Endothelial cell of umbilical vein (primary cell): Measurements from ENCODE around the gene EIF1AD.

Source experiments
- CTCF ChIP-seq, 2 donors: IDR thresholded peaks; 1 replicate in 1 of 2; 2 replicates in 1 of 2; pipeline ENCODE4 v1.5.1; 2011; ENCODE audit warnings: low read length in 2 of 2, mild to moderate bottlenecking in 2 of 2, moderate library complexity in 2 of 2, control low read depth in 1 of 2, inconsistent platforms in 1 of 2, low read depth in 1 of 2; ENCODE audit not compliant: insufficient read depth in 1 of 2; ENCODE audit errors: extremely low read depth in 1 of 2
- EZH2 ChIP-seq: IDR thresholded peaks from 2 replicates; pipeline ENCODE4 v1.6.1; 2012; ENCODE audit warnings: borderline replicate concordance, low read depth, mild to moderate bottlenecking, moderate library complexity, low read length, inconsistent platforms; ENCODE audit not compliant: severe bottlenecking
- GATA2 ChIP-seq: IDR thresholded peaks from 2 replicates; pipeline ENCODE4 v1.7.0; 2011; ENCODE audit warnings: low read depth, mild to moderate bottlenecking, moderate library complexity, mixed read lengths, low read length; ENCODE audit not compliant: insufficient read length, insufficient read depth
- MAX ChIP-seq: IDR thresholded peaks from 2 replicates; pipeline ENCODE4 v1.6.1; 2011; ENCODE audit not compliant: insufficient read depth, insufficient read length
- MYC ChIP-seq: IDR thresholded peaks from one replicate; pipeline ENCODE4 v1.6.1; 2011; ENCODE audit warnings: mild to moderate bottlenecking, low read depth, low read length
- POLR2A ChIP-seq: IDR thresholded peaks from 2 replicates; pipeline ENCODE4 v1.6.1; 2012; ENCODE audit warnings: low read depth, mild to moderate bottlenecking, control low read depth, low read length
- POLR2AphosphoS5 ChIP-seq: IDR thresholded peaks from 2 replicates; pipeline ENCODE4 v1.6.1; 2012; ENCODE audit warnings: low read depth, mild to moderate bottlenecking, control low read depth, low read length, moderate library complexity; ENCODE audit not compliant: insufficient read depth

- TF ChIP-seq CTCF (IDR thresholded peaks at IDR 0.05; ENCODE audit: extremely low read depth in 1 of 2, insufficient read depth in 1 of 2, low read depth in 1 of 2, low read length in 2 of 2) = no peak
- TF ChIP-seq MYC = no peak
- no peak for TF ChIP-seq POLR2AphosphoS5
- TF ChIP-seq POLR2A = no peak
- TF ChIP-seq GATA2 = no peak
- peak; percentile 58 for TF ChIP-seq EZH2
- no peak for TF ChIP-seq MAX
Observed at GRCh38 chr11:66011785-66012303, 9.9 kb upstream of the EIF1AD start, which contains the start of gene CST6.
